MG63 (cell line): ENCODE results near the gene ANKRD35. TPM values are rescaled to one million over a fixed set of nuclear protein-coding genes. Genes with fewer than 3 reads are reported as not detected.

ENCODE experiments used
- DNase-seq: peaks from one replicate; pipeline ENCODE4 v3.0.0-alpha.2; 2020
- H3K27me3 ChIP-seq: fragments of 250-450 bp; sonication (Bioruptor Pico); 2 replicates; pipeline ENCODE4 v1.5.1; 2020; ENCODE audit warnings: mild to moderate bottlenecking, moderate library complexity
- H3K36me3 ChIP-seq: fragments of 250-450 bp; sonication (Bioruptor Pico); 2 replicates; pipeline ENCODE4 v1.5.1; 2020; ENCODE audit warnings: mild to moderate bottlenecking, moderate library complexity
- H3K4me3 ChIP-seq: fragments of 250-450 bp; sonication (Bioruptor Pico); 2 replicates; pipeline ENCODE4 v1.5.1; 2020; ENCODE audit warnings: mild to moderate bottlenecking, moderate library complexity
- H3K9me3 ChIP-seq: fragments of 250-450 bp; sonication (Bioruptor Pico); 2 replicates; pipeline ENCODE4 v1.5.1; 2020; ENCODE audit warnings: mild to moderate bottlenecking, moderate library complexity
- total RNA-seq: library from RNA; depleted of rRNA; stranded (reverse); fragments of >200 nt; shearing (Covaris generic); gene quantifications from 2 replicates; pipeline ENCODE4 v1.2.3, GENCODE V29; 2014; ENCODE audit warnings: low replicate concordance

ANKRD35 gene
- total RNA-seq, 1 experiment from 2014 or later: not detected

GRCh38 chr1:145906954-145907753 is 21.5 kb upstream of the ANKRD35 start:
- DNase-seq: peak; percentile 32
- Histone ChIP-seq H3K4me3 (no peak overlapping the region), H3K9me3 (no peaks in the 10 kb centered on the region), H3K36me3 (peaks cover 14% of the 10 kb centered on the region), H3K27me3 (no peaks in the 10 kb centered on the region)

GRCh38 chr1:145901312-145902021 is 15.8 kb upstream of the ANKRD35 start:
- H3K4me3 ChIP-seq: no peak overlapping the region
- no peak for DNase-seq
- no peaks in the 10 kb centered on the region for H3K36me3 ChIP-seq
- no peaks in the 10 kb centered on the region for H3K9me3 ChIP-seq
- H3K27me3 ChIP-seq: no peaks in the 10 kb centered on the region

GRCh38 chr1:145898756-145899155 is 13.1 kb upstream of the ANKRD35 start:
- no peak for DNase-seq
- H3K9me3 ChIP-seq: no peaks in the 10 kb centered on the region
- H3K27me3 ChIP-seq: no peaks in the 10 kb centered on the region
- no peaks in the 10 kb centered on the region for H3K36me3 ChIP-seq
- no peak overlapping the region for H3K4me3 ChIP-seq

GRCh38 chr1:145897969-145898368 is 12.3 kb upstream of the ANKRD35 start:
- no peaks in the 10 kb centered on the region for H3K9me3 ChIP-seq
- no peak overlapping the region for H3K4me3 ChIP-seq
- H3K27me3 ChIP-seq: no peaks in the 10 kb centered on the region
- H3K36me3 ChIP-seq: no peaks in the 10 kb centered on the region
- DNase-seq: no peak

GRCh38 chr1:145895471-145895870 is 9.8 kb upstream of the ANKRD35 start:
- no peak for DNase-seq
- no peaks in the 10 kb centered on the region for H3K27me3 ChIP-seq
- H3K9me3 ChIP-seq: no peaks in the 10 kb centered on the region
- H3K4me3 ChIP-seq: no peak overlapping the region
- no peaks in the 10 kb centered on the region for H3K36me3 ChIP-seq

- Histone ChIP-seq H3K27me3 (no peaks in the 10 kb centered on the region), H3K9me3 (no peaks in the 10 kb centered on the region), H3K4me3 (no peak overlapping the region), H3K36me3 (no peaks in the 10 kb centered on the region)
- DNase-seq: no peak
Observed at GRCh38 chr1:145893306-145894055, 7.8 kb upstream of the ANKRD35 start.

GRCh38 chr1:145892486-145893087 is 6.9 kb upstream of the ANKRD35 start:
- DNase-seq: peak; percentile 66
- Histone ChIP-seq H3K27me3 (no peaks in the 10 kb centered on the region), H3K9me3 (no peaks in the 10 kb centered on the region), H3K36me3 (no peaks in the 10 kb centered on the region), H3K4me3 (peak overlapping the region; percentile 8)

GRCh38 chr1:145891587-145892485 is 6.2 kb upstream of the ANKRD35 start:
- peak; percentile 97 for DNase-seq
- H3K9me3 ChIP-seq: no peaks in the 10 kb centered on the region
- no peaks in the 10 kb centered on the region for H3K27me3 ChIP-seq
- no peaks in the 10 kb centered on the region for H3K36me3 ChIP-seq
- peak overlapping the region; percentile 8 for H3K4me3 ChIP-seq

- H3K4me3 ChIP-seq: no peak overlapping the region
- DNase-seq: no peak
Observed at GRCh38 chr1:145891143-145891542, 5.5 kb upstream of the ANKRD35 start.

GRCh38 chr1:145889722-145890121 is 4.1 kb upstream of the ANKRD35 start:
- H3K27me3 ChIP-seq: no peaks in the 10 kb centered on the region; the same call in 1 of the 2 replicates
- no peak overlapping the region for H3K4me3 ChIP-seq
- H3K9me3 ChIP-seq: no peaks in the 10 kb centered on the region
- no peaks in the 10 kb centered on the region for H3K36me3 ChIP-seq
- DNase-seq: no peak

More at GRCh38 chr1:145891143-145891542, 5.5 kb upstream of the ANKRD35 start:
- no peaks in the 10 kb centered on the region for H3K27me3 ChIP-seq
- H3K9me3 ChIP-seq: no peaks in the 10 kb centered on the region
- no peaks in the 10 kb centered on the region for H3K36me3 ChIP-seq

GRCh38 chr1:145887631-145888030 is 2.0 kb upstream of the ANKRD35 start:
- H3K4me3 ChIP-seq: no peak overlapping the region
- H3K27me3 ChIP-seq: peaks cover 2% of the 10 kb centered on the region
- no peaks in the 10 kb centered on the region for H3K36me3 ChIP-seq
- DNase-seq: no peak
- H3K9me3 ChIP-seq: no peaks in the 10 kb centered on the region

- no peak for DNase-seq
- Histone ChIP-seq H3K27me3 (peaks cover 2% of the 10 kb centered on the region), H3K9me3 (no peaks in the 10 kb centered on the region)
Observed at GRCh38 chr1:145886816-145887215, 1.1 kb upstream of the ANKRD35 start.

GRCh38 chr1:145886390-145886789 is 724 bp upstream of the ANKRD35 start:
- Histone ChIP-seq H3K27me3 (peaks cover 2% of the 10 kb centered on the region), H3K4me3 (peak overlapping the region; percentile 62), H3K9me3 (no peaks in the 10 kb centered on the region), H3K36me3 (no peaks in the 10 kb centered on the region)
- DNase-seq: no peak

More at GRCh38 chr1:145886816-145887215, 1.1 kb upstream of the ANKRD35 start:
- no peaks in the 10 kb centered on the region for H3K36me3 ChIP-seq
- no peak overlapping the region for H3K4me3 ChIP-seq

- Histone ChIP-seq H3K4me3 (no peak overlapping the region), H3K9me3 (no peaks in the 10 kb centered on the region), H3K27me3 (peaks cover 2% of the 10 kb centered on the region), H3K36me3 (no peaks in the 10 kb centered on the region)
- DNase-seq: peak; percentile 55
Observed at GRCh38 chr1:145884675-145885074, 991 bp downstream of the ANKRD35 start.

GRCh38 chr1:145879775-145880174 is 5.9 kb downstream of the ANKRD35 start:
- Histone ChIP-seq H3K4me3 (no peak overlapping the region), H3K36me3 (no peaks in the 10 kb centered on the region), H3K9me3 (no peaks in the 10 kb centered on the region), H3K27me3 (peaks cover 4% of the 10 kb centered on the region)
- no peak for DNase-seq

GRCh38 chr1:145878724-145879123 is 6.9 kb downstream of the ANKRD35 start:
- H3K9me3 ChIP-seq: no peaks in the 10 kb centered on the region
- no peak for DNase-seq
- H3K27me3 ChIP-seq: peaks cover 4% of the 10 kb centered on the region
- H3K4me3 ChIP-seq: no peak overlapping the region
- H3K36me3 ChIP-seq: no peaks in the 10 kb centered on the region
